IMR-90 (cell line): ENCODE data around the gene MAPK1. TPM values are rescaled to one million over a fixed set of nuclear protein-coding genes. Genes with fewer than 3 reads are reported as not detected.
"Not testable (repeated sequence)": the region's sequence is repeated elsewhere in the genome, so short reads cannot be mapped to it uniquely, and the experiment has no call there.

ENCODE experiments used
- ATAC-seq: fragments of 200-7000 bp; cut with Tn5 transposase; 2 replicates; pipeline ENCODE4 v1.9.1; 2020; ENCODE audit warnings: low read depth, mild to moderate bottlenecking, moderate library complexity
- BruUV-seq: library from RNA; stranded (reverse); fragments of 400-500 nt; replicated peaks from 2 replicates; lab custom pipeline; 2021; lab: Mats Ljungman, UMichigan
- CTCF ChIA-PET: fragments of 300-600 bp; formaldehyde crosslinking; extraction: SDS; loops from one replicate; lab custom pipeline; 2021; ENCODE audit warnings: antibody characterized with exemption; lab: Yijun Ruan, JAX
- POLR2A ChIA-PET: fragments of 300-600 bp; sonication (Branson Sonifier 250); formaldehyde crosslinking; loops from one replicate; lab custom pipeline; 2022; ENCODE audit warnings: antibody characterized with exemption; ENCODE audit not compliant: unreplicated experiment; lab: Charles Lee
- DNase-seq: peaks from one replicate; pipeline ENCODE4 v3.0.0; 2013
- H2AFZ ChIP-seq: replicated peaks from 2 replicates; pipeline ENCODE3; 2013; ENCODE audit warnings: low read length, mild to moderate bottlenecking; ENCODE audit not compliant: poor library complexity
- H2AK5ac ChIP-seq: 2 replicates; pipeline ENCODE4 v1.6.1; 2013; ENCODE audit warnings: low read depth, low read length, inconsistent platforms
- H2AK9ac ChIP-seq: replicated peaks from 2 replicates; pipeline ENCODE3; 2013; ENCODE audit warnings: mild to moderate bottlenecking, low read depth, low read length, moderate library complexity; ENCODE audit not compliant: poor library complexity
- H2BK120ac ChIP-seq: 2 replicates; pipeline ENCODE4 v1.6.1; 2013; ENCODE audit warnings: low read depth, low read length, inconsistent platforms
- H2BK15ac ChIP-seq: 3 replicates; pipeline ENCODE4 v1.6.1; 2013; ENCODE audit warnings: low read depth, low read length, inconsistent platforms
- H2BK20ac ChIP-seq: 2 replicates; pipeline ENCODE4 v1.6.1; 2013; ENCODE audit warnings: low read depth, mild to moderate bottlenecking, inconsistent platforms, low read length, moderate library complexity
- H2BK5ac ChIP-seq: 2 replicates; pipeline ENCODE4 v1.6.1; 2013; ENCODE audit warnings: mild to moderate bottlenecking, low read depth, low read length, inconsistent platforms; ENCODE audit not compliant: poor library complexity, severe bottlenecking
- H3K14ac ChIP-seq: replicated peaks from 2 replicates; pipeline ENCODE4 v1.6.1; 2013; ENCODE audit warnings: low read depth, low read length, inconsistent platforms
- H3K18ac ChIP-seq: 2 replicates; pipeline ENCODE4 v1.6.1; 2013; ENCODE audit warnings: low read depth, low read length, control low read depth
- H3K23ac ChIP-seq: 2 replicates; pipeline ENCODE4 v1.6.1; 2013; ENCODE audit warnings: low read depth, low read length, inconsistent platforms
- H3K27ac ChIP-seq: 2 replicates; pipeline ENCODE4 v1.5.1; 2013; ENCODE audit warnings: mild to moderate bottlenecking, control low read depth, low read length; ENCODE audit not compliant: insufficient read depth
- H3K27me3 ChIP-seq: 2 replicates; pipeline ENCODE4 v1.6.1; 2013; ENCODE audit warnings: low read length; ENCODE audit not compliant: control insufficient read depth, insufficient read depth
- H3K36me3 ChIP-seq: 2 replicates; pipeline ENCODE4 v1.6.1; 2013; ENCODE audit warnings: low read length, mixed read lengths; ENCODE audit not compliant: control insufficient read depth, insufficient read depth
- H3K4ac ChIP-seq: 2 replicates; pipeline ENCODE4 v1.6.1; 2013; ENCODE audit warnings: low read depth, low read length, inconsistent platforms
- H3K4me1 ChIP-seq: 2 replicates; pipeline ENCODE4 v1.6.1; 2013; ENCODE audit warnings: low read length, mixed read lengths; ENCODE audit not compliant: control insufficient read depth, insufficient read depth
- H3K4me2 ChIP-seq: 2 replicates; pipeline ENCODE4 v1.6.1; 2013; ENCODE audit warnings: low read depth, mild to moderate bottlenecking, control low read depth, low read length, moderate library complexity
- H3K4me3 ChIP-seq: 2 replicates; pipeline ENCODE4 v1.5.1; 2013; ENCODE audit warnings: low read depth, mild to moderate bottlenecking, control low read depth, low read length, moderate library complexity; ENCODE audit not compliant: insufficient read depth
- H3K56ac ChIP-seq: 2 replicates; pipeline ENCODE4 v1.6.1; 2013; ENCODE audit warnings: low read length, inconsistent platforms; ENCODE audit not compliant: insufficient read depth; ENCODE audit errors: extremely low read depth
- H3K79me1 ChIP-seq, 2 experiments: 2 replicates each; pipeline ENCODE4 v1.6.1; 2013; ENCODE audit warnings: low read length in 2 of 2, inconsistent platforms in 1 of 2, low read depth in 1 of 2
- H3K9ac ChIP-seq: 2 replicates; pipeline ENCODE4 v1.6.1; 2013; ENCODE audit warnings: low read depth, low read length, control low read depth
- H3K9me1 ChIP-seq: 2 replicates; pipeline ENCODE4 v1.6.1; 2013; ENCODE audit warnings: low read length, inconsistent platforms; ENCODE audit not compliant: insufficient read depth
- H3K9me3 ChIP-seq: 2 replicates; pipeline ENCODE4 v1.6.1; 2013; ENCODE audit warnings: low read length; ENCODE audit not compliant: control insufficient read depth, insufficient read depth
- H4K20me1 ChIP-seq: 2 replicates; pipeline ENCODE4 v1.6.1; 2013; ENCODE audit warnings: low read length, inconsistent platforms; ENCODE audit not compliant: insufficient read depth
- H4K5ac ChIP-seq: 2 replicates; pipeline ENCODE4 v1.6.1; 2013; ENCODE audit warnings: mild to moderate bottlenecking, low read depth, low read length, control low read depth
- H4K8ac ChIP-seq, 2 experiments: 2 replicates each; pipeline ENCODE4 v1.6.1; 2013; ENCODE audit warnings: low read depth in 2 of 2, low read length in 2 of 2, control low read depth in 1 of 2, inconsistent platforms in 1 of 2
- H4K91ac ChIP-seq: 2 replicates; pipeline ENCODE4 v1.6.1; 2013; ENCODE audit warnings: low read depth, low read length, inconsistent platforms; ENCODE audit not compliant: insufficient read depth
- BHLHE40 ChIP-seq: fragments of 150-350 bp; IDR thresholded peaks from 2 replicates; pipeline ENCODE4 v1.6.1; 2016; ENCODE audit warnings: mild to moderate bottlenecking, low read depth, low read length
- FOS ChIP-seq: fragments of 150-350 bp; IDR thresholded peaks from 2 replicates; pipeline ENCODE4 v1.6.1; 2016; ENCODE audit warnings: low read depth, low read length
- WGBS, 2 experiments: methylation state at CpG; one replicate each; pipeline versions ENCODE4 v1.1.5 to v1.1.7; 2013; ENCODE audit warnings: missing lambda C conversion rate in 2 of 2; ENCODE audit not compliant: insufficient read length in 1 of 2; ENCODE audit errors: extremely low coverage in 2 of 2; 5-methylcytosine and 5-hydroxymethylcytosine counted together
- dilution Hi-C: fragments of 300-500 bp; cut with HindIII; formaldehyde crosslinking; loops from one replicate; pipeline ENCODE4 v1.14.3; 2018; ENCODE audit warnings: low sequenced_read_pairs; ENCODE audit not compliant: unreplicated experiment
- in situ Hi-C: fragments of 300-500 bp; cut with MboI; formaldehyde crosslinking; loops from 3 replicates; pipeline ENCODE4 v1.14.3; 2019; ENCODE audit warnings: low sequenced_read_pairs, inconsistent platforms, mixed read lengths
- intact Hi-C: fragments of 100-400 bp; cut with micrococcal nuclease; formaldehyde crosslinking; loops from 2 replicates; pipeline ENCODE4 v1.10.0; 2022
- polyA plus RNA-seq, 3 experiments: library from polyadenylated mRNA; depleted of rRNA; stranded (reverse); fragments of >200 nt; gene quantifications; 2 replicates each; pipeline ENCODE4 v1.2.3, GENCODE V29; 2012; ENCODE audit warnings: low replicate concordance in 1 of 3
- total RNA-seq: library from RNA; depleted of rRNA; stranded (reverse); fragments of >200 nt; gene quantifications from 2 replicates; pipeline ENCODE4 v1.2.3, GENCODE V29; 2012

MAPK1 gene
- total and polyA plus RNA-seq, 2 of the 4 experiments (the other 2 are of a cell fraction) = 41.0 to 51.3 TPM

GRCh38 chr22:21730535-21731308, 136.7 kb downstream of the MAPK1 start:
- Histone ChIP-seq H2AK9ac (no peak overlapping the region), H3K14ac (no peak overlapping the region), H3K9ac (no peak overlapping the region), H2AK5ac (no peak overlapping the region), H4K5ac (no peak overlapping the region), H3K27ac (no peak overlapping the region), H4K20me1 (no peaks in the 10 kb centered on the region), H3K4me1 (no peaks in the 10 kb centered on the region), H3K18ac (no peak overlapping the region), H3K79me1 (no peaks in the 10 kb centered on the region; a peak in 2 of 4 replicates), H3K56ac (no peak overlapping the region), H3K9me3 (no peaks in the 10 kb centered on the region), H3K4ac (no peak overlapping the region), H3K4me3 (no peak overlapping the region), H3K36me3 (no peaks in the 10 kb centered on the region), H2BK15ac (no peak overlapping the region), H3K9me1 (peaks cover 3% of the 10 kb centered on the region; the same call in 1 of the 2 replicates), H4K8ac (no peak overlapping the region), H2BK5ac (no peak overlapping the region), H2AFZ (no peak overlapping the region), H2BK120ac (no peak overlapping the region), H3K4me2 (no peak overlapping the region), H3K23ac (no peak overlapping the region), H4K91ac (no peak overlapping the region), H3K27me3 (no peaks in the 10 kb centered on the region), H2BK20ac (no peak overlapping the region)
- no TSS peak for BruUV-seq
- dilution Hi-C loops = no loop called here
- ChIA-PET CTCF (no interaction called here), POLR2A (no interaction called here)
- no peak for TF ChIP-seq FOS
- TF ChIP-seq BHLHE40 = no peak
- intact Hi-C loops = no loop called here
- WGBS, 2 experiments = 95% methylated on average over 4 of the region's 9 CpGs; no CpG with 5 or more reads in 1 of the 2 experiments
- in situ Hi-C loops = no loop called here
- ATAC-seq (no peak), DNase-seq (no peak)

- H3K36me3 ChIP-seq, H3K79me1 ChIP-seq, in situ Hi-C loops, H4K8ac ChIP-seq, H2BK120ac ChIP-seq, H3K27me3 ChIP-seq, BruUV-seq, H3K4ac ChIP-seq, H4K20me1 ChIP-seq, H4K5ac ChIP-seq, H3K4me2 ChIP-seq, ATAC-seq, H2BK5ac ChIP-seq, H2AFZ ChIP-seq, H3K18ac ChIP-seq, DNase-seq, H2AK5ac ChIP-seq, intact Hi-C loops, H3K4me3 ChIP-seq, H3K9me3 ChIP-seq, H3K4me1 ChIP-seq, H3K23ac ChIP-seq, H4K91ac ChIP-seq, H3K9me1 ChIP-seq, H3K56ac ChIP-seq, dilution Hi-C loops, H2BK15ac ChIP-seq, CTCF ChIA-PET, H3K27ac ChIP-seq, H2AK9ac ChIP-seq, H3K14ac ChIP-seq, H3K9ac ChIP-seq, H2BK20ac ChIP-seq: not testable (repeated sequence)
- WGBS, 2 experiments = 100% methylated on average over 1 of the region's 3 CpGs; no CpG with 5 or more reads in 1 of the 2 experiments
- POLR2A ChIA-PET = interaction anchor here (0.6 kb wide), 1 partner anchor 140 kb away, joined by 3 read pairs; no protein-coding TSS in a partner anchor
Measured at GRCh38 chr22:21729184-21729583, 138.3 kb downstream of the MAPK1 start.
